ENCODE data around the gene KITLG.
"Not testable (repeated sequence)": the region's sequence is repeated elsewhere in the genome, so short reads cannot be mapped to it uniquely, and the experiment has no call there.

Gene KITLG

GRCh38 chr12:88538250-88538649 is 42.0 kb downstream of the KITLG start:
- no peak for DNase-seq

- DNase-seq: no peak
Measured at GRCh38 chr12:88530868-88531267, 49.4 kb downstream of the KITLG start.

GRCh38 chr12:88529531-88530488 is 50.5 kb downstream of the KITLG start:
- DNase-seq: no peak

GRCh38 chr12:88522961-88523360 is 57.3 kb downstream of the KITLG start:
- no peak for DNase-seq

- DNase-seq: no peak
Measured at GRCh38 chr12:88520436-88520820, 59.8 kb downstream of the KITLG start.

- DNase-seq: no peak
Measured at GRCh38 chr12:88519802-88520435, 60.4 kb downstream of the KITLG start.

- DNase-seq: no peak
Measured at GRCh38 chr12:88518863-88519403, 61.3 kb downstream of the KITLG start.

GRCh38 chr12:88516811-88517210 is 63.5 kb downstream of the KITLG start:
- no peak for DNase-seq

- DNase-seq: no peak
Measured at GRCh38 chr12:88510843-88511242, 69.4 kb downstream of the KITLG start.

- DNase-seq: no peak
Measured at GRCh38 chr12:88509851-88510250, 70.4 kb downstream of the KITLG start.

GRCh38 chr12:88509347-88509746 is 70.9 kb downstream of the KITLG start:
- DNase-seq: no peak

GRCh38 chr12:88507851-88508250 is 72.4 kb downstream of the KITLG start:
- not testable (repeated sequence) for DNase-seq

GRCh38 chr12:88507270-88507669 is 73.0 kb downstream of the KITLG start:
- no peak for DNase-seq

- DNase-seq: no peak
Measured at GRCh38 chr12:88505696-88506095, 74.6 kb downstream of the KITLG start.

GRCh38 chr12:88503281-88503703 is 77.0 kb downstream of the KITLG start:
- DNase-seq: no peak

GRCh38 chr12:88501972-88502938 is 78.0 kb downstream of the KITLG start:
- DNase-seq: no peak

GRCh38 chr12:88496891-88497371 is 83.3 kb downstream of the KITLG start:
- no peak for DNase-seq

GRCh38 chr12:88496429-88496828 is 83.8 kb downstream of the KITLG start:
- no peak for DNase-seq

GRCh38 chr12:88495031-88495430 is 85.2 kb downstream of the KITLG start:
- DNase-seq: no peak

- DNase-seq: no peak
Measured at GRCh38 chr12:88494520-88494919, 85.8 kb downstream of the KITLG start.

GRCh38 chr12:88493636-88494035 is 86.6 kb downstream of the KITLG start:
- no peak for DNase-seq

- no peak for DNase-seq
Measured at GRCh38 chr12:88490425-88490824, 89.8 kb downstream of the KITLG start.

- no peak for DNase-seq
Measured at GRCh38 chr12:88472775-88473174, 107.5 kb downstream of the KITLG start.
